ENCODE data around the gene CPHXL. TPM values are rescaled to one million over a fixed set of nuclear protein-coding genes. Genes with fewer than 3 reads are reported as not detected.

Gene CPHXL
- not detected in 2 replicates for total RNA-seq (2014; rRNA removed; shearing (Covaris generic); ENCODE audit: low replicate concordance)

DNA sequence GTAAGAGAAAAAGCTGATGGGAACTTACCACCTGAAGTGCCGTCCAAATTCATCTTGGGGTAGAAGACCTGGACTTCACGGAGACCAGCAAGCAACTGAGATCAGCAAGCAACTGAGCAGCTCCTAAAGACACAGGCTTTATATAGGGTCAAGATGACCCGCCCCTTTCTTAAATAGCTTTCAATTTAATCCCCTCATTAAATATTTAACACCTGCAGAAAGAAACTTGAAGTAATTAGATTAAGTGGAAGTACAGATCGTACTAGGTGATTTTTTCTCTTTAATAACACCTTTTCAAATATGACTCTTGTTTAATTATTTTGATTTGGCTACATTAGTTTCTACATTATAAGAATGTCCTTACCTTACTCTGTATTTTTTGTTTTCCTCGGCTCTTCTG lies at the start of gene CPHXL:
CPHXL (minus strand) TSS at position 101 of the 400 bp plus-strand sequence; CDS start at position 53, 48 bp downstream.
- Histone ChIP-seq H3K9me3 (ENCODE audit: low read length) (no peaks in the 10 kb centered on the region), H3K9me2 (replicated peaks; ENCODE audit: insufficient read depth, low read length) (no peaks in the 10 kb centered on the region), H4K20me1 (ENCODE audit: insufficient read depth, low read depth, low read length) (no peaks in the 10 kb centered on the region), H3K27me3 (ENCODE audit: low read length) (no peaks in the 10 kb centered on the region), H3K4me1 (ENCODE audit: low read length) (no peaks in the 10 kb centered on the region), H3K4me3 (ENCODE audit: low read length) (no peak within 1 kb of the TSS), H3K9ac (ENCODE audit: low read length) (no peak within 1 kb of the TSS), H3K79me2 (ENCODE audit: low read length) (no peaks in the 10 kb centered on the region), H3K4me2 (ENCODE audit: low read depth, low read length, poor library complexity, severe bottlenecking) (no peak within 1 kb of the TSS), H2AFZ (ENCODE audit: low read length) (no peak within 1 kb of the TSS), H3K27ac (ENCODE audit: low read length) (no peak within 1 kb of the TSS), H3K36me3 (ENCODE audit: insufficient read depth, low read length) (no peaks in the 10 kb centered on the region)
- DNase-seq, result peak; percentile 36

DNA sequence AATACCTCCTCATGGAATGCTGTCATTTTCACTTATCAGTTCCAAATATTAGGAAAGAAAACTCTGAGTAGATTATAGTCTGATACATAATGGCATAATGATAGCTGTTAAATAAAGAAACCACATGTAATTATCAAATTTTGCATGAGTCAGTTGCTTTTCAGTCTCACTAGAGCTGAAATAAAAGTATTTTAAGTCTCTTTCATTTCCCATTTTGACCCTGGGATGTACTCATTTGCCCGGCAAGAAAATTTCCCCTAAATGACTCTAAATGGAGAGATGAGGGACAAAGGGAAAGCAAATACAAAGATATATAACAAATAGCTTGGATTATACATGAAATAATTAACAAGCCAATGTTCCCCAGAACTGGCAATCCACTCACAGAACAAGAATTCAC lies 47.9 kb upstream of the CPHXL start:
- Histone ChIP-seq H3K9me2 (replicated peaks; ENCODE audit: insufficient read depth, low read length) (no peaks in the 10 kb centered on the region), H3K79me2 (ENCODE audit: low read length) (no peaks in the 10 kb centered on the region), H3K9ac (ENCODE audit: low read length) (no peak overlapping the region), H3K27ac (ENCODE audit: low read length) (no peak overlapping the region), H2AFZ (ENCODE audit: low read length) (peak overlapping the region; percentile 52; the same call in 1 of the 2 replicates), H3K4me3 (ENCODE audit: low read length) (no peak overlapping the region), H4K20me1 (ENCODE audit: insufficient read depth, low read depth, low read length) (no peaks in the 10 kb centered on the region), H3K36me3 (ENCODE audit: insufficient read depth, low read length) (no peaks in the 10 kb centered on the region), H3K4me2 (ENCODE audit: low read depth, low read length, poor library complexity, severe bottlenecking) (peak overlapping the region; percentile 61), H3K27me3 (ENCODE audit: low read length) (no peaks in the 10 kb centered on the region), H3K4me1 (ENCODE audit: low read length) (peaks cover 36% of the 10 kb centered on the region), H3K9me3 (ENCODE audit: low read length) (0 out of 2 replicates have a peak, but pooled peaks cover 3% of the 10 kb centered on the region)
- DNase-seq, result peak; percentile 56

DNA sequence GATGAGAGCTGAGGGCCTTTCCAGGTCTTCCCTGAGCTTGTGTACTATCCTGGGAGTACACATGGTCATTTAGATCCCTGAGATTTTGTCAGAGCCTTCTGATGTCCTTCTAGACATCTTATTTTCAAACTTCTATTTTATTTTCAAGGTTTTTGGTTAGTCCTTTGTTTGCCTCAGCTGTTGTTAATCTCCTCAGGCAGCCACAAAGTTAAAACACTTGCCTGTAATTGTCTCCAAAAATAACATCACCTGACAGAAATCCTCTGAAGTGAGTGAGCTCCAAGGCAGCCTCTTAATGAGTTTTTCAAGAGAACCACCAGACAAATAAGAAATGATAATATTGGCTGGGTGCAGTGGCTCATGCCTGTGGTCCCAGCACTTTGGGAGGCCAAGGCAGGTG lies 43.8 kb upstream of the CPHXL start:
- H3K27me3 ChIP-seq (ENCODE audit: low read length), result no peaks in the 10 kb centered on the region
- no peaks in the 10 kb centered on the region for H3K36me3 ChIP-seq (ENCODE audit: insufficient read depth, low read length)
- no peaks in the 10 kb centered on the region for H3K9me2 ChIP-seq (replicated peaks; ENCODE audit: insufficient read depth, low read length)
- H3K9me3 ChIP-seq (ENCODE audit: low read length), result 0 out of 2 replicates have a peak, but pooled peaks cover 3% of the 10 kb centered on the region
- H3K4me3 ChIP-seq (ENCODE audit: low read length), result no peak overlapping the region
- H3K79me2 ChIP-seq (ENCODE audit: low read length), result no peaks in the 10 kb centered on the region
- no peak overlapping the region for H3K27ac ChIP-seq (ENCODE audit: low read length)
- peaks cover 26% of the 10 kb centered on the region for H3K4me1 ChIP-seq (ENCODE audit: low read length)
- H2AFZ ChIP-seq (ENCODE audit: low read length), result no peak overlapping the region
- DNase-seq, result no peak
- no peaks in the 10 kb centered on the region for H4K20me1 ChIP-seq (ENCODE audit: insufficient read depth, low read depth, low read length)
- H3K4me2 ChIP-seq (ENCODE audit: low read depth, low read length, poor library complexity, severe bottlenecking), result no peak overlapping the region
- no peak overlapping the region for H3K9ac ChIP-seq (ENCODE audit: low read length)

DNA sequence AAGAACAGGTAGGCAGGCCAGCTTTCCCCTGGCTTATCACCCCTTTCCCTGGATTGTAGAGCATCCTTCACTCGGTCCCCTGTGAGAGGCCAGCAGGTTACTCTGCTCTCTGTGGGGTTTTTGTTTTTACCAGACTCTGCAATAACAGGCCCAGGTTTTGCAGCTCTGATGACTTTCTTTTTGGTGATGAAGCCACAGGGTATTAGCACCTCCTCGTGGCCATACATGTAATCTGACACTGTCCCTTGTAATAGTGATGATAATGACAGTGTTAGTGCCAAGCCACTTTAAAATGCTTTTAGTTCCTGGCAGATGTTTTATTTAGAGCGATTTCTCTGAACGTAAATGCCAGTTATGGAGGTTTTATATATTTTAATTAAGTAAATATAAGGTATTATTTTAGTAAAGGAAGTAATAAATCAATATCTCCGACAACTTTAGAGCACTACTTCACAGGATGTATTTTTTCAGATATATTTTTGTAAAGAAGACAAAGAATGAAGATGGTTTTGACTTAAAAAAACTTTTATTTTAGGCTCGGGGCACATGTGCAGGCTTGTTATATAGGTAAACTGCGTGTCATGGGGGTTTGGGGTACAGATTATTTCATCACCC lies 38.0 kb upstream of the CPHXL start:
- Histone ChIP-seq H3K79me2 (ENCODE audit: low read length) (no peaks in the 10 kb centered on the region), H3K36me3 (ENCODE audit: insufficient read depth, low read length) (no peaks in the 10 kb centered on the region), H3K9me3 (ENCODE audit: low read length) (no peaks in the 10 kb centered on the region), H4K20me1 (ENCODE audit: insufficient read depth, low read depth, low read length) (no peaks in the 10 kb centered on the region), H3K9me2 (replicated peaks; ENCODE audit: insufficient read depth, low read length) (no peaks in the 10 kb centered on the region), H3K9ac (ENCODE audit: low read length) (0 out of 2 replicates have a peak overlapping the region, but pooled peaks have one; percentile 46), H3K4me1 (ENCODE audit: low read length) (peaks cover 37% of the 10 kb centered on the region), H3K27me3 (ENCODE audit: low read length) (no peaks in the 10 kb centered on the region), H3K4me2 (ENCODE audit: low read depth, low read length, poor library complexity, severe bottlenecking) (peak overlapping the region; percentile 45), H2AFZ (ENCODE audit: low read length) (peak overlapping the region; percentile 90), H3K4me3 (ENCODE audit: low read length) (no peak overlapping the region), H3K27ac (ENCODE audit: low read length) (peak overlapping the region; percentile 74)
- peak; percentile 89 for DNase-seq

DNA sequence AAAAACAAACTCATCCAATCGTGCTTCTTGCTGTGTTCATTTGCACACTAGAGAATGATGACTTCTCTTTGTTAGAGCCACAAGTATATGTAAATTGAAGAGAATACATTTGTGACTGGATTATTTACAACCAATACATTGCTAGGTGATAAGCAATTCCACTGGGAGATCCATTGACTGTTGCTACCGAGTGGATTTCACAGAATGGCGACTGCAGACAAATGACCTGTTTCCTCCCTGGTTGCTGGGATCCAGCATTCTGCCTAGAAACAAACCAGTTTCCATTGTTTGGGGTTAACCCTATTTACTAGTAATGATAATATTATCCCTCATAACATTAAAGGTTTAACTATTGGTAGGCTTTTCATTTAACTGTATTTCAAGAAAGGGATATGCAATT lies 36.9 kb upstream of the CPHXL start:
- H3K27me3 ChIP-seq (ENCODE audit: low read length), result no peaks in the 10 kb centered on the region
- H3K36me3 ChIP-seq (ENCODE audit: insufficient read depth, low read length), result no peaks in the 10 kb centered on the region
- DNase-seq, result no peak
- peak overlapping the region; percentile 74 for H3K27ac ChIP-seq (ENCODE audit: low read length)
- H3K4me3 ChIP-seq (ENCODE audit: low read length), result no peak overlapping the region
- H3K9me2 ChIP-seq (replicated peaks; ENCODE audit: insufficient read depth, low read length), result no peaks in the 10 kb centered on the region
- peaks cover 41% of the 10 kb centered on the region for H3K4me1 ChIP-seq (ENCODE audit: low read length)
- no peaks in the 10 kb centered on the region for H4K20me1 ChIP-seq (ENCODE audit: insufficient read depth, low read depth, low read length)
- no peaks in the 10 kb centered on the region for H3K79me2 ChIP-seq (ENCODE audit: low read length)
- H3K9me3 ChIP-seq (ENCODE audit: low read length), result no peaks in the 10 kb centered on the region
- H2AFZ ChIP-seq (ENCODE audit: low read length), result peak overlapping the region; percentile 90
- peak overlapping the region; percentile 60 for H3K4me2 ChIP-seq (ENCODE audit: low read depth, low read length, poor library complexity, severe bottlenecking)
- no peak overlapping the region; the same call in 1 of the 2 replicates for H3K9ac ChIP-seq (ENCODE audit: low read length)

DNA sequence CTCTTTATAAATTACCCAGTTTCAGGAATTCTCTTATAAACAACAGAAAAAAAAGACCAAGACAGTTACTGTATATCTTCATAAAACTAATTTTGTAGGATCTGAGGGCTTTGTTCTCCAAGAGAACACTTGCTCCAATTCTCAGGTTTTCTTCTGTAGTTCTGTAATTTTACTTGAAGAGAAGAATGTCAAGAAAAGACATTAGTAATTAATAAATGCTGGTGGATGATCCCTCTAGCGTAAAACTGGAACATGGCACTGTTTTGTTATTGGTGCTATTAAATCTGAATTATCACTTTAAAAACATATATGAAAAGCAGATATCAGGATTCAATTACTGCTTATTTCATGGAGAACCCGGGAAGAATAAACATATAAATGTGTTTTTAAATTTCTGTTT lies 36.5 kb upstream of the CPHXL start:
- H3K79me2 ChIP-seq (ENCODE audit: low read length), result no peaks in the 10 kb centered on the region
- no peaks in the 10 kb centered on the region for H3K9me3 ChIP-seq (ENCODE audit: low read length)
- H3K4me3 ChIP-seq (ENCODE audit: low read length), result no peak overlapping the region
- H2AFZ ChIP-seq (ENCODE audit: low read length), result peak overlapping the region; percentile 90
- no peaks in the 10 kb centered on the region for H3K9me2 ChIP-seq (replicated peaks; ENCODE audit: insufficient read depth, low read length)
- H4K20me1 ChIP-seq (ENCODE audit: insufficient read depth, low read depth, low read length), result no peaks in the 10 kb centered on the region
- H3K4me2 ChIP-seq (ENCODE audit: low read depth, low read length, poor library complexity, severe bottlenecking), result peak overlapping the region; percentile 60
- H3K27me3 ChIP-seq (ENCODE audit: low read length), result no peaks in the 10 kb centered on the region
- H3K27ac ChIP-seq (ENCODE audit: low read length), result peak overlapping the region; percentile 74
- peaks cover 46% of the 10 kb centered on the region for H3K4me1 ChIP-seq (ENCODE audit: low read length)
- peak; percentile 64 for DNase-seq
- no peaks in the 10 kb centered on the region for H3K36me3 ChIP-seq (ENCODE audit: insufficient read depth, low read length)
- peak overlapping the region; percentile 12; the same call in 1 of the 2 replicates for H3K9ac ChIP-seq (ENCODE audit: low read length)

DNA sequence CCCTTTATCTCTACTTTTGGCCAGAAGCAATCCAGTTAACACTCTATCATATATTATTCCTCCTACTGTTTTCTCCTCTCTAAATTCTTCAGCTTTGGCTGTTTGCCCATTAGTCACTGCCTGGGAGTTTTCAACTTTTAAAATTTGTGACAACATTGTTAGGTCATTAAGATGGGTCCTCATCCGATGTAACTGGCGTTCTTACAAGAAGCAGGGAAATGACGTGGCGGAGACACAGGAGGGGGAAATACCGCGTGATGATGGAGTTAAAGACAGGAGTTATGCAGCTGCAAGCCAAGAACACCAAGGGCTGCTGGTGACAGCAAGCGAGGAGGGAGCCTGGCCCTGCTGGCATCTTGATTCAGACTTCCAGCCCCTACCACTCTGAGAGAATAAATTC lies 34.8 kb upstream of the CPHXL start:
- H4K20me1 ChIP-seq (ENCODE audit: insufficient read depth, low read depth, low read length), result no peaks in the 10 kb centered on the region
- H2AFZ ChIP-seq (ENCODE audit: low read length), result peak overlapping the region; percentile 95; the same call in 1 of the 2 replicates
- H3K9me2 ChIP-seq (replicated peaks; ENCODE audit: insufficient read depth, low read length), result no peaks in the 10 kb centered on the region
- DNase-seq, result peak; percentile 83
- no peaks in the 10 kb centered on the region for H3K27me3 ChIP-seq (ENCODE audit: low read length)
- peak overlapping the region; percentile 61 for H3K4me3 ChIP-seq (ENCODE audit: low read length)
- H3K9me3 ChIP-seq (ENCODE audit: low read length), result no peaks in the 10 kb centered on the region
- H3K4me2 ChIP-seq (ENCODE audit: low read depth, low read length, poor library complexity, severe bottlenecking), result peak overlapping the region; percentile 60
- H3K4me1 ChIP-seq (ENCODE audit: low read length), result peaks cover 49% of the 10 kb centered on the region
- H3K9ac ChIP-seq (ENCODE audit: low read length), result peak overlapping the region; percentile 57
- H3K36me3 ChIP-seq (ENCODE audit: insufficient read depth, low read length), result no peaks in the 10 kb centered on the region
- no peaks in the 10 kb centered on the region for H3K79me2 ChIP-seq (ENCODE audit: low read length)
- peak overlapping the region; percentile 74 for H3K27ac ChIP-seq (ENCODE audit: low read length)

- Histone ChIP-seq H3K4me1 (ENCODE audit: low read length) (peaks cover 49% of the 10 kb centered on the region), H3K9me3 (ENCODE audit: low read length) (no peaks in the 10 kb centered on the region), H3K79me2 (ENCODE audit: low read length) (no peaks in the 10 kb centered on the region), H3K9me2 (replicated peaks; ENCODE audit: insufficient read depth, low read length) (no peaks in the 10 kb centered on the region), H4K20me1 (ENCODE audit: insufficient read depth, low read depth, low read length) (no peaks in the 10 kb centered on the region), H3K4me2 (ENCODE audit: low read depth, low read length, poor library complexity, severe bottlenecking) (no peak overlapping the region), H2AFZ (ENCODE audit: low read length) (no peak overlapping the region), H3K27me3 (ENCODE audit: low read length) (no peaks in the 10 kb centered on the region), H3K36me3 (ENCODE audit: insufficient read depth, low read length) (no peaks in the 10 kb centered on the region), H3K9ac (ENCODE audit: low read length) (no peak overlapping the region), H3K4me3 (ENCODE audit: low read length) (no peak overlapping the region), H3K27ac (ENCODE audit: low read length) (no peak overlapping the region)
- no peak for DNase-seq
Observed at GRCh38 chr16:75760018-75760519, 33.8 kb upstream of the CPHXL start.
